ENCODE measurements around the gene CYBC1. TPM values are rescaled to one million over a fixed set of nuclear protein-coding genes. Genes with fewer than 3 reads are reported as not detected.
"Not testable (repeated sequence)": the region's sequence is repeated elsewhere in the genome, so short reads cannot be mapped to it uniquely, and the experiment has no call there.

CYBC1 gene
- total RNA-seq, 4 donors from 2014 or later: 45.4 to 106 (median 86.4) TPM

DNA sequence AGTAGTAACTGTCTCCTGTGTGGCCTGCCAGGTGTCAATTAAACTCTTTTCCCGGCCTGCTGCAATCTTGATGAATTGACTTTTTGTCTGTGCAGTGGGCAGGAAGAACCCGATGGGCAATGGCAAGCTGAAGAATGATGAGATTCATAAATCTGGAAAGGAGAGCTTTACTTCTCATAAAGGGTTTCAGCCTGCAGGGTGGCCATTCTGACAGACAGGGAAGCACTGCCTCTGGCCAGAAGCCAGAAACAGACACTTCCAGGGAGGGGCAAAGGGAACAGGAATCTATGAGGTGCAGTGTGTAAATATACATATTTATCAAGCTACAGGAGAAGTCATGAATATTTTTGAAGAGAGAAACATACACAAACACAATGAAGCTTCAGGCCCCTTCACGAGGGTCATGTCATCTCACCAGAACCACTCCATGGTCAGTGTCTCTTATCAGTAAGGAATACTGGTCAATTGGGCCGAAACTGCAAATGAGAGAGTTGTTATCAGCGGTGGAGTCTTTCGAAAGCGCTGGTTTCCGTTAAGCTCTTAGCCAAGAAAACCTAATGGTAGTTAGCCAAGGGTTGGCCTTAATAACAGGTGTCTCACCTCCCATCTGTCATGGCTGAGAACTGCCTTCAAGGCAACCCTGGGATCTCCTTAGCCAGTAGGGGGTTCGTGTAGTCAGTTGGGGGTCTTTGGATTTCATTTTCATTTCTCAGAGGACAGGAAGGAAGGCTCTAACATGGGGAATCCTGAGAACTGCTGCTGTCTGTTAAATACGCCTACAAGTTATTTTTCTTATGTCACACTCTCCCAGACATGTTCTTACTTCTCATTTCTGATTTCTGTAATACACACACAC is 6.7 kb upstream of the CYBC1 start:
- H3K36me3 ChIP-seq: peaks cover 0 to 24% (median 14%) of the 10 kb centered on the region in 3 donors
- peak overlapping the region; percentile 74 to 99 (median 90) for H3K4me3 ChIP-seq
- H3K4me1 ChIP-seq: peaks cover 0 to 41% (median 19%) of the 10 kb centered on the region in 4 donors
- H3K27me3 ChIP-seq: no peaks in the 10 kb centered on the region
- H3K9me3 ChIP-seq: no peaks in the 10 kb centered on the region
- 58 to 60% methylated on average over 10 of the region's 10 CpGs for WGBS, 2 donors
- peak overlapping the region; percentile 100 for H3K27ac ChIP-seq
- DNase-seq (ENCODE audit: low spot score in 2 of 2): peak in 1 of 2 donors; percentile 39
- TF ChIP-seq CTCF (IDR thresholded peaks at IDR 0.05) (no peak), POLR2A (IDR thresholded peaks at IDR 0.05) (no peak), EP300 (IDR thresholded peaks at IDR 0.05) (no peak)

- H3K9me3 ChIP-seq; H3K36me3 ChIP-seq; H3K27me3 ChIP-seq; H3K4me3 ChIP-seq; DNase-seq (ENCODE audit: low spot score in 2 of 2); H3K27ac ChIP-seq: not testable (repeated sequence)
- H3K4me1 ChIP-seq: peaks cover 0 to 45% (median 34%) of the 10 kb centered on the region in 4 donors
- 91 to 94% methylated on average over 15 to 21 of the region's 21 CpGs for WGBS, 2 donors
Measured at GRCh38 chr17:82453706-82454105, 3.2 kb upstream of the CYBC1 start.

GRCh38 chr17:82453151-82453550 is 2.6 kb upstream of the CYBC1 start:
- not testable (repeated sequence) for H3K36me3 ChIP-seq; H3K4me3 ChIP-seq; DNase-seq (ENCODE audit: low spot score in 2 of 2); H3K27me3 ChIP-seq; H3K9me3 ChIP-seq; H3K27ac ChIP-seq
- peaks cover 0 to 46% (median 34%) of the 10 kb centered on the region in 4 donors for H3K4me1 ChIP-seq
- 85 to 87% methylated on average over 7 of the region's 7 CpGs for WGBS, 2 donors

DNA sequence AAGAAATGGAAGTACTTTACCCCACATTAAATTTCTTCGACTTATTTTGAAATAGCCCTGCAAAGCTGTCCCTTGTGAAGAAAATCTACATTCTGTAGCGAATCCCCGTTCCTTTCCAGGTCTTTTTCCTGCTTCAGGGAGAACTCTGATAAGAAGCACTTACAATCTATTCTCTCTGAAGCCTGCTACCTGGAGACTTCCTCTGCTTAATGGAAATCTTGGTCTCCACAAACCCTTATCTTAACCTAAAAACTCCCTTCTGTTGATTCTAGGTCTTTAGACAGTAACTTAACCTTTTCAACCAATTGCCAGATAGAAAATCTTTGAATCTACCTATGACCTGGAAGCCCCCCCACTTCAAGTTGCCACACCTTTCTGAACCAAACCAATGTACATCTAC is 1.6 kb upstream of the CYBC1 start:
- H3K27me3 ChIP-seq: no peaks in the 10 kb centered on the region
- WGBS, 2 donors: 97 to 98% methylated on average over 3 of the region's 3 CpGs
- H3K9me3 ChIP-seq: no peaks in the 10 kb centered on the region
- peaks cover 0 to 9% (median 0%) of the 10 kb centered on the region in 3 donors for H3K36me3 ChIP-seq
- no peak overlapping the region for H3K4me3 ChIP-seq
- peak overlapping the region in 2 of 4 donors; percentile 87 to 99 for H3K27ac ChIP-seq
- H3K4me1 ChIP-seq: peaks cover 0 to 44% (median 27%) of the 10 kb centered on the region in 4 donors
- DNase-seq (ENCODE audit: low spot score in 2 of 2): no peak
- TF ChIP-seq CTCF (IDR thresholded peaks at IDR 0.05) (no peak), POLR2A (IDR thresholded peaks at IDR 0.05) (no peak), EP300 (IDR thresholded peaks at IDR 0.05) (no peak)

DNA sequence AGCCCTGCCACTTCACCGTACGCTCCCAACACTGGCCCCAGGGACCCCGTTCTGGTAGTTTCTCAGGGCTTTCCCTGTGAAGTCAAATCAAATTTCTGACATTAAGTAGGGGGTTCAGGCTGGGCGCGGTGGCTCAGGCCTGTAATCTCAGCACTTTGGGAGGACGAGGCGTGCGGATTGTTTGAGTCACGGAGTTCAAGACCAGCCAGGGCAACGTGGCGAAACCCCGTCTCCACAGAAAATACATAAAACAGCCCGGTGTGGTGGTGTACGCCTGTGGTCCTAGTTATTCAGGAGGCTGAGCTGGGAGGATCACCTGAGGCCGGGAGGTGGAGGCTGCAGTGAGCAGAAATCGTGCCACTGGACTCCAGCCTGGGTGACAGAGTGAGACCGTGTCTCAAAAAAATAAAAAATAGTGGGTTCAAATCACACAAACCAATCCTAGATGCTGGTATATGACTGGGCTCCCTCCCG is 632 bp downstream of the CYBC1 start:
- DNase-seq (ENCODE audit: low spot score in 2 of 2): no peak
- Histone ChIP-seq H3K27me3 (no peaks in the 10 kb centered on the region), H3K4me1 (peaks cover 0 to 49% (median 31%) of the 10 kb centered on the region in 4 donors), H3K27ac (peak overlapping the region; percentile 79 to 99 (median 88)), H3K9me3 (no peaks in the 10 kb centered on the region), H3K36me3 (peaks cover 0 to 27% (median 0%) of the 10 kb centered on the region in 3 donors), H3K4me3 (peak overlapping the region; percentile 66 to 98 (median 80))
- TF ChIP-seq EP300 (IDR thresholded peaks at IDR 0.05) (no peak), CTCF (IDR thresholded peaks at IDR 0.05) (no peak), POLR2A (IDR thresholded peaks at IDR 0.05) (no peak)
- WGBS, 2 donors: 63 to 67% methylated on average over 18 of the region's 18 CpGs

Data from tibial nerve (tissue), 4 donors.